H1 (cell line): ENCODE data around the gene C5orf52. TPM values are rescaled to one million over a fixed set of nuclear protein-coding genes. Genes with fewer than 3 reads are reported as not detected.

Source experiments
- SAP30 ChIP-seq: fragments of 300-600 bp; sonication (generic); IDR thresholded peaks from 2 replicates; pipeline ENCODE4 v1.7.1; 2012; ENCODE audit warnings: low read length, moderate library complexity, mild to moderate bottlenecking, inconsistent platforms; ENCODE audit not compliant: insufficient read depth, insufficient replicate concordance
- polyA plus RNA-seq, 7 experiments: library from polyadenylated mRNA; depleted of rRNA in 3 of 7; stranded (reverse) in 5 of 7; unstranded in 2 of 7; fragments of >200 nt in 5 of 7; fragments of 200-250 nt in 2 of 7; gene quantifications; 1 replicate in 5 of 7; 2 replicates in 1 of 7; 4 replicates in 1 of 7; pipeline versions ENCODE4 v1.2.1 to v1.2.3, GENCODE V29; 2011 to 2013; ENCODE audit warnings: missing spikeins in 2 of 7, mixed read lengths in 2 of 7
- total RNA-seq: library from RNA; stranded (reverse); fragmentation: NEBNext Ultra II Directional; extraction: Animal tissue kit (Norgen Biotek cat#: 25700); gene quantifications from 2 replicates; pipeline ENCODE4 v1.2.1, GENCODE V29; 2021
- TF ChIP-seq, protein P1 (sequence below), 3 experiments: IDR thresholded peaks; 1 replicate in 2 of 3; 2 replicates in 1 of 3; pipeline versions ENCODE4 v1.5.1 to v1.6.1; 2011; ENCODE audit warnings: low read length in 3 of 3, mild to moderate bottlenecking in 3 of 3, inconsistent platforms in 2 of 3, low read depth in 1 of 3, moderate library complexity in 1 of 3; ENCODE audit not compliant: insufficient read depth in 1 of 3; ENCODE audit errors: control extremely low read depth in 1 of 3

The C5orf52 gene
- total and polyA plus RNA-seq, 2 of the 8 experiments (the other 6 are each of a cell fraction or from before 2014, with no cell fraction given), result not detected

DNA sequence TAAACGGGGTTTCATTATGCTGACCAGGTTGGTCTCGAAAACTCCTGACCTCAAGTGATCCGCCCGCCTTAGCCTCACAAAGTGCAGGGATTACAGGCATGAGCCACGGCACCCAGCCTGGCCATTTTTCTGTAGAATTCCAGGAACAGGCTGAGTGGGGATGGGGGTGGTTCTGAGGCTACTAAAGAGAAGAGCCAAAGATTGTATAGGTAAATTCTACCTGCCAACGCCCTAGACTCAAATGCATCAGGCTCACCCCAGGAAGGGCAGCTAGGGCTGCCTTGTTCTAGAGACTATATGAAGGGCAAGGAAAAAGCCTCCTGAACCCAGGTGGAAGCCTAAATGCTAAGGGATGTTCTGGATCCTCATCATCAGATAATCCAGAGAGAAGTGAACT is 1.6 kb upstream of the C5orf52 start (continued):
- no peak for TF ChIP-seq SAP30
- TF ChIP-seq, protein P1, sequence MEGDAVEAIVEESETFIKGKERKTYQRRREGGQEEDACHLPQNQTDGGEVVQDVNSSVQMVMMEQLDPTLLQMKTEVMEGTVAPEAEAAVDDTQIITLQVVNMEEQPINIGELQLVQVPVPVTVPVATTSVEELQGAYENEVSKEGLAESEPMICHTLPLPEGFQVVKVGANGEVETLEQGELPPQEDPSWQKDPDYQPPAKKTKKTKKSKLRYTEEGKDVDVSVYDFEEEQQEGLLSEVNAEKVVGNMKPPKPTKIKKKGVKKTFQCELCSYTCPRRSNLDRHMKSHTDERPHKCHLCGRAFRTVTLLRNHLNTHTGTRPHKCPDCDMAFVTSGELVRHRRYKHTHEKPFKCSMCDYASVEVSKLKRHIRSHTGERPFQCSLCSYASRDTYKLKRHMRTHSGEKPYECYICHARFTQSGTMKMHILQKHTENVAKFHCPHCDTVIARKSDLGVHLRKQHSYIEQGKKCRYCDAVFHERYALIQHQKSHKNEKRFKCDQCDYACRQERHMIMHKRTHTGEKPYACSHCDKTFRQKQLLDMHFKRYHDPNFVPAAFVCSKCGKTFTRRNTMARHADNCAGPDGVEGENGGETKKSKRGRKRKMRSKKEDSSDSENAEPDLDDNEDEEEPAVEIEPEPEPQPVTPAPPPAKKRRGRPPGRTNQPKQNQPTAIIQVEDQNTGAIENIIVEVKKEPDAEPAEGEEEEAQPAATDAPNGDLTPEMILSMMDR (IDR thresholded peaks at IDR 0.05; ENCODE audit: control extremely low read depth in 1 of 3, insufficient read depth in 1 of 3, low read depth in 1 of 3, low read length in 3 of 3), result no peak
